Endothelial cell of umbilical vein (primary cell): ENCODE results near the gene GPR65. TPM values are rescaled to one million over a fixed set of nuclear protein-coding genes. Genes with fewer than 3 reads are reported as not detected.

ENCODE experiments used
- BruUV-seq: library from RNA; stranded (reverse); fragments of 400-500 nt; replicated peaks from 2 replicates; lab custom pipeline; 2021; lab: Mats Ljungman, UMichigan
- CTCF ChIA-PET: fragments of 300-600, 350-600 bp; sonication (Branson Sonifier 250); formaldehyde crosslinking; loops from one replicate; lab custom pipeline; 2021; ENCODE audit warnings: antibody characterized with exemption, inconsistent platforms; lab: Charles Lee
- POLR2A ChIA-PET: fragments of 300-600, 350-600 bp; sonication (Branson Sonifier 250); formaldehyde crosslinking; loops from one replicate; lab custom pipeline; 2021; ENCODE audit warnings: antibody characterized with exemption, inconsistent platforms; lab: Charles Lee
- DNase-seq: peaks from one replicate; pipeline ENCODE4 v3.0.0-alpha.2; 2011; ENCODE audit warnings: low read depth, low spot score
- FAIRE-seq: peaks from 2 replicates; lab custom pipeline; 2011; peaks lifted over from hg19 to GRCh38; lab: Jason Lieb, UNC
- H2AFZ ChIP-seq: 2 replicates; pipeline ENCODE4 v1.6.0; 2012; ENCODE audit warnings: low read depth, low read length, control low read depth, inconsistent platforms
- H3K27ac ChIP-seq: 2 replicates; pipeline ENCODE4 v1.5.1; 2011; ENCODE audit warnings: low read depth, mild to moderate bottlenecking, control low read depth, low read length, moderate library complexity; ENCODE audit not compliant: insufficient read depth
- H3K27me3 ChIP-seq, 2 experiments: 2 replicates each; pipeline versions ENCODE4 v1.6.0 to v1.6.1; 2011; ENCODE audit warnings: low read length in 2 of 2, mixed read lengths in 1 of 2; ENCODE audit not compliant: control insufficient read depth in 2 of 2, insufficient read depth in 2 of 2
- H3K36me3 ChIP-seq, 2 experiments: 2 replicates in 1 of 2; 3 replicates in 1 of 2; pipeline ENCODE4 v1.5.1; 2011; ENCODE audit warnings: low read length in 2 of 2, mild to moderate bottlenecking in 1 of 2, moderate library complexity in 1 of 2; ENCODE audit not compliant: control insufficient read depth in 2 of 2, insufficient read depth in 2 of 2; ENCODE audit errors: extremely low read depth in 1 of 2
- H3K4me1 ChIP-seq: 3 replicates; pipeline ENCODE4 v1.5.1; 2011; ENCODE audit warnings: mild to moderate bottlenecking, low read length; ENCODE audit not compliant: control insufficient read depth, insufficient read depth; ENCODE audit errors: extremely low read depth
- H3K4me2 ChIP-seq: 2 replicates; pipeline ENCODE4 v1.6.1; 2011; ENCODE audit warnings: low read length, control low read depth, mixed read lengths; ENCODE audit not compliant: insufficient read depth
- H3K4me3 ChIP-seq, 3 experiments: fragments of 200-600 bp in 1 of 3; sonication (generic), shearing (Covaris generic) in 1 of 3; replicated peaks in 1 of 3; 2 replicates each; pipeline ENCODE4 v1.5.1; 2011 to 2016; ENCODE audit warnings: control low read depth in 3 of 3, low read length in 3 of 3, mild to moderate bottlenecking in 2 of 3, inconsistent platforms in 1 of 3, low read depth in 1 of 3, moderate library complexity in 1 of 3; ENCODE audit not compliant: insufficient read depth in 1 of 3
- H3K79me2 ChIP-seq: 2 replicates; pipeline ENCODE4 v1.6.0; 2012; ENCODE audit warnings: low read length, inconsistent platforms; ENCODE audit not compliant: control insufficient read depth, insufficient read depth
- H3K9ac ChIP-seq: replicated peaks from 2 replicates; pipeline ENCODE3; 2011; ENCODE audit warnings: low read length, control low read depth; ENCODE audit not compliant: insufficient read depth; ENCODE audit errors: extremely low read depth
- H3K9me1 ChIP-seq: replicated peaks from 3 replicates; pipeline ENCODE4 v1.6.0; 2011; ENCODE audit warnings: mild to moderate bottlenecking, low read length; ENCODE audit not compliant: control insufficient read depth, insufficient read depth; ENCODE audit errors: extremely low read depth
- H3K9me3 ChIP-seq: replicated peaks from 2 replicates; pipeline ENCODE4 v1.5.1; 2012; ENCODE audit warnings: low read length, inconsistent platforms; ENCODE audit not compliant: control insufficient read depth, insufficient read depth
- H4K20me1 ChIP-seq: replicated peaks from 2 replicates; pipeline ENCODE3; 2011; ENCODE audit warnings: mild to moderate bottlenecking, low read length; ENCODE audit not compliant: control insufficient read depth, insufficient read depth; ENCODE audit errors: extremely low read depth
- EZH2 ChIP-seq: IDR thresholded peaks from 2 replicates; pipeline ENCODE4 v1.6.1; 2012; ENCODE audit warnings: borderline replicate concordance, low read depth, mild to moderate bottlenecking, moderate library complexity, low read length, inconsistent platforms; ENCODE audit not compliant: severe bottlenecking
- FOS ChIP-seq: IDR thresholded peaks from 2 replicates; pipeline ENCODE4 v1.6.1; 2011; ENCODE audit warnings: mild to moderate bottlenecking, low read length, moderate library complexity, borderline replicate concordance; ENCODE audit not compliant: insufficient read depth
- GATA2 ChIP-seq: IDR thresholded peaks from 2 replicates; pipeline ENCODE4 v1.7.0; 2011; ENCODE audit warnings: low read depth, mild to moderate bottlenecking, moderate library complexity, mixed read lengths, low read length; ENCODE audit not compliant: insufficient read length, insufficient read depth
- JUN ChIP-seq: IDR thresholded peaks from 2 replicates; pipeline ENCODE4 v1.6.1; 2011; ENCODE audit warnings: borderline replicate concordance, low read depth; ENCODE audit not compliant: insufficient read length, insufficient read depth
- MYC ChIP-seq: IDR thresholded peaks from one replicate; pipeline ENCODE4 v1.6.1; 2011; ENCODE audit warnings: mild to moderate bottlenecking, low read depth, low read length
- POLR2A ChIP-seq: IDR thresholded peaks from 2 replicates; pipeline ENCODE4 v1.6.1; 2012; ENCODE audit warnings: low read depth, mild to moderate bottlenecking, control low read depth, low read length
- POLR2AphosphoS5 ChIP-seq: IDR thresholded peaks from 2 replicates; pipeline ENCODE4 v1.6.1; 2012; ENCODE audit warnings: low read depth, mild to moderate bottlenecking, control low read depth, low read length, moderate library complexity; ENCODE audit not compliant: insufficient read depth
- dilution Hi-C: fragments of 300-500 bp; cut with MboI; formaldehyde crosslinking; loops from one replicate; pipeline ENCODE4 v1.15.0; 2019; ENCODE audit warnings: low sequenced_read_pairs; ENCODE audit not compliant: extremely low pct_ligation_motif_present
- intact Hi-C: fragments of 100-400 bp; cut with micrococcal nuclease; formaldehyde crosslinking; loops from one replicate; pipeline ENCODE4 v1.10.0; 2022
- polyA plus RNA-seq, 4 experiments: library from polyadenylated mRNA; depleted of rRNA in 3 of 4; stranded (reverse) in 3 of 4; unstranded in 1 of 4; fragments of >200 nt; gene quantifications; 2 replicates each; pipeline versions ENCODE4 v1.2.1 to v1.2.3, GENCODE V29; 2011 to 2012; ENCODE audit warnings: missing spikeins in 1 of 4
- total RNA-seq: library from RNA; stranded (reverse); gene quantifications from 2 replicates; pipeline ENCODE4 v1.2.3, GENCODE V29; 2021
- TF ChIP-seq, protein P1 (sequence below), 2 donors: IDR thresholded peaks; 1 replicate in 1 of 2; 2 replicates in 1 of 2; pipeline ENCODE4 v1.5.1; 2011; ENCODE audit warnings: low read length in 2 of 2, mild to moderate bottlenecking in 2 of 2, moderate library complexity in 2 of 2, control low read depth in 1 of 2, inconsistent platforms in 1 of 2, low read depth in 1 of 2; ENCODE audit not compliant: insufficient read depth in 1 of 2; ENCODE audit errors: extremely low read depth in 1 of 2

Gene GPR65
- total and polyA plus RNA-seq, 2 donors (not counting 3 experiments of a cell fraction or from before 2014, with no cell fraction given), result 0.03 to 0.07 TPM

DNA sequence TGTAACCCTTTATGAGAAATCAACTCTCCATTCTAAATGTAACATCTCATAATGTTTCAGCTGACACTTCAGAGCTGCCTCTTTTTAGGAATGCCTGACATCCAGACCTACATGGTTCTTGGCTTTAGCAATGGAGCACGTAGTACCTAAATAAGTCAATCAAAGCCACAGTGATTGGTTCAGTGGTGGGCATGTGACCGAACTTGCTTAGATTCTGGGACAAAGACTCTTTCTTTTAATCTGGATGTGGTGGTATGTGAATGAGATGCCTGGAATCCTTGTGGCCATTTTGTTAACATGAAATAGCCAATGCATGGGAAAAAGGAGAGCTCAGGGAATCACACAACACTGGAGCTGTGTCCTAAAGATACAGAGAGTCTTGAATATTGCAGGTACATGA, 11.8 kb downstream of the GPR65 start:
- H3K27ac ChIP-seq, result no peak overlapping the region
- no peaks in the 10 kb centered on the region for H3K79me2 ChIP-seq
- peaks cover 3% of the 10 kb centered on the region for H3K4me1 ChIP-seq
- ChIA-PET POLR2A (no interaction called here), CTCF (interaction anchor here (1.3 to 3.7 kb wide), 2 partner anchors 70 to 363 kb away, joined by 4 to 27 read pairs; no protein-coding TSS in a partner anchor)
- H2AFZ ChIP-seq, result no peak overlapping the region
- intact Hi-C loops (no loop called here), dilution Hi-C loops (no loop called here)
- no peaks in the 10 kb centered on the region for H4K20me1 ChIP-seq
- TF ChIP-seq, protein P1, sequence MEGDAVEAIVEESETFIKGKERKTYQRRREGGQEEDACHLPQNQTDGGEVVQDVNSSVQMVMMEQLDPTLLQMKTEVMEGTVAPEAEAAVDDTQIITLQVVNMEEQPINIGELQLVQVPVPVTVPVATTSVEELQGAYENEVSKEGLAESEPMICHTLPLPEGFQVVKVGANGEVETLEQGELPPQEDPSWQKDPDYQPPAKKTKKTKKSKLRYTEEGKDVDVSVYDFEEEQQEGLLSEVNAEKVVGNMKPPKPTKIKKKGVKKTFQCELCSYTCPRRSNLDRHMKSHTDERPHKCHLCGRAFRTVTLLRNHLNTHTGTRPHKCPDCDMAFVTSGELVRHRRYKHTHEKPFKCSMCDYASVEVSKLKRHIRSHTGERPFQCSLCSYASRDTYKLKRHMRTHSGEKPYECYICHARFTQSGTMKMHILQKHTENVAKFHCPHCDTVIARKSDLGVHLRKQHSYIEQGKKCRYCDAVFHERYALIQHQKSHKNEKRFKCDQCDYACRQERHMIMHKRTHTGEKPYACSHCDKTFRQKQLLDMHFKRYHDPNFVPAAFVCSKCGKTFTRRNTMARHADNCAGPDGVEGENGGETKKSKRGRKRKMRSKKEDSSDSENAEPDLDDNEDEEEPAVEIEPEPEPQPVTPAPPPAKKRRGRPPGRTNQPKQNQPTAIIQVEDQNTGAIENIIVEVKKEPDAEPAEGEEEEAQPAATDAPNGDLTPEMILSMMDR (IDR thresholded peaks at IDR 0.05; ENCODE audit: extremely low read depth in 1 of 2, insufficient read depth in 1 of 2, low read depth in 1 of 2, low read length in 2 of 2), result no peak
- TF ChIP-seq FOS (no peak), EZH2 (no peak), POLR2A (no peak), POLR2AphosphoS5 (no peak), JUN (no peak), GATA2 (no peak), MYC (no peak)
- FAIRE-seq (no peak), DNase-seq (no peak)
- no TSS peak for BruUV-seq
- H3K27me3 ChIP-seq, result peaks cover 0 to 1% of the 10 kb centered on the region in 2 experiments
- no peak overlapping the region for H3K4me2 ChIP-seq
- H3K36me3 ChIP-seq, result no peaks in the 10 kb centered on the region
- H3K9ac ChIP-seq, result no peak overlapping the region
- H3K4me3 ChIP-seq, result no peak overlapping the region
- H3K9me3 ChIP-seq, result no peaks in the 10 kb centered on the region
- H3K9me1 ChIP-seq, result no peaks in the 10 kb centered on the region
